Stimulated activated CD4-positive, alpha-beta T cell treated with anti-CD3 and anti-CD28 coated beads, TNF-alpha, amount 100 ng/mL, for 1 hour (primary cell): ENCODE measurements around the gene ARPP21.
"Not testable (repeated sequence)": the region's sequence is repeated elsewhere in the genome, so short reads cannot be mapped to it uniquely, and the experiment has no call there.

ENCODE experiments used
- DNase-seq, 3 donors: peaks; one replicate each; pipeline ENCODE4 v3.0.0-alpha.2; 2020; ENCODE audit warnings: low read depth in 3 of 3, low spot score in 1 of 3

The ARPP21 gene

GRCh38 chr3:35639254-35640186 is at the start of gene ARPP21:
Gene ARPP21 (plus strand): TSS chr3:35639525. CDS start chr3:35681752, 42,227 bp downstream.
- no peak for DNase-seq

GRCh38 chr3:35592589-35593295 is 46.6 kb upstream of the ARPP21 start:
- DNase-seq, result no peak

- no peak for DNase-seq
Measured at GRCh38 chr3:35594739-35595138, 44.6 kb upstream of the ARPP21 start.

- no peak for DNase-seq
Measured at GRCh38 chr3:35596335-35596995, 42.9 kb upstream of the ARPP21 start.

GRCh38 chr3:35597490-35597889 is 41.8 kb upstream of the ARPP21 start:
- no peak for DNase-seq

GRCh38 chr3:35598804-35599203 is 40.5 kb upstream of the ARPP21 start:
- no peak for DNase-seq

GRCh38 chr3:35601959-35602358 is 37.4 kb upstream of the ARPP21 start:
- no peak for DNase-seq

- no peak for DNase-seq
Measured at GRCh38 chr3:35602395-35602936, 36.9 kb upstream of the ARPP21 start.

GRCh38 chr3:35616346-35616745 is 23.0 kb upstream of the ARPP21 start:
- no peak for DNase-seq

GRCh38 chr3:35617370-35617769 is 22.0 kb upstream of the ARPP21 start:
- no peak for DNase-seq

- DNase-seq, result not testable (repeated sequence)
Measured at GRCh38 chr3:35620238-35620637, 19.1 kb upstream of the ARPP21 start.

GRCh38 chr3:35624698-35625097 is 14.6 kb upstream of the ARPP21 start:
- DNase-seq, result no peak

- DNase-seq, result no peak
Measured at GRCh38 chr3:35633332-35634124, 5.8 kb upstream of the ARPP21 start.

GRCh38 chr3:35635407-35635806 is 3.9 kb upstream of the ARPP21 start:
- DNase-seq, result no peak

GRCh38 chr3:35635926-35636683 is 3.2 kb upstream of the ARPP21 start:
- no peak for DNase-seq

- DNase-seq, result no peak
Measured at GRCh38 chr3:35638251-35638979, 910 bp upstream of the ARPP21 start.

GRCh38 chr3:35638980-35639253 is 408 bp upstream of the ARPP21 start:
- no peak for DNase-seq

GRCh38 chr3:35640190-35641165 is 1.2 kb downstream of the ARPP21 start:
- DNase-seq, result no peak
